Endothelial cell of umbilical vein (primary cell): ENCODE results near the gene ARHGEF11. TPM values are rescaled to one million over a fixed set of nuclear protein-coding genes. Genes with fewer than 3 reads are reported as not detected.

Experiments used
- BruUV-seq: library from RNA; stranded (reverse); fragments of 400-500 nt; replicated peaks from 2 replicates; lab custom pipeline; 2021; lab: Mats Ljungman, UMichigan
- CTCF ChIA-PET: fragments of 300-600, 350-600 bp; sonication (Branson Sonifier 250); formaldehyde crosslinking; loops from one replicate; lab custom pipeline; 2021; ENCODE audit warnings: antibody characterized with exemption, inconsistent platforms; lab: Charles Lee
- POLR2A ChIA-PET: fragments of 300-600, 350-600 bp; sonication (Branson Sonifier 250); formaldehyde crosslinking; loops from one replicate; lab custom pipeline; 2021; ENCODE audit warnings: antibody characterized with exemption, inconsistent platforms; lab: Charles Lee
- DNase-seq: peaks from one replicate; pipeline ENCODE4 v3.0.0-alpha.2; 2011; ENCODE audit warnings: low read depth, low spot score
- FAIRE-seq: peaks from 2 replicates; lab custom pipeline; 2011; peaks lifted over from hg19 to GRCh38; lab: Jason Lieb, UNC
- H2AFZ ChIP-seq: 2 replicates; pipeline ENCODE4 v1.6.0; 2012; ENCODE audit warnings: low read depth, low read length, control low read depth, inconsistent platforms
- H3K27ac ChIP-seq: 2 replicates; pipeline ENCODE4 v1.5.1; 2011; ENCODE audit warnings: low read depth, mild to moderate bottlenecking, control low read depth, low read length, moderate library complexity; ENCODE audit not compliant: insufficient read depth
- H3K27me3 ChIP-seq, 2 experiments: 2 replicates each; pipeline versions ENCODE4 v1.6.0 to v1.6.1; 2011; ENCODE audit warnings: low read length in 2 of 2, mixed read lengths in 1 of 2; ENCODE audit not compliant: control insufficient read depth in 2 of 2, insufficient read depth in 2 of 2
- H3K36me3 ChIP-seq, 2 experiments: 2 replicates in 1 of 2; 3 replicates in 1 of 2; pipeline ENCODE4 v1.5.1; 2011; ENCODE audit warnings: low read length in 2 of 2, mild to moderate bottlenecking in 1 of 2, moderate library complexity in 1 of 2; ENCODE audit not compliant: control insufficient read depth in 2 of 2, insufficient read depth in 2 of 2; ENCODE audit errors: extremely low read depth in 1 of 2
- H3K4me1 ChIP-seq: 3 replicates; pipeline ENCODE4 v1.5.1; 2011; ENCODE audit warnings: mild to moderate bottlenecking, low read length; ENCODE audit not compliant: control insufficient read depth, insufficient read depth; ENCODE audit errors: extremely low read depth
- H3K4me2 ChIP-seq: 2 replicates; pipeline ENCODE4 v1.6.1; 2011; ENCODE audit warnings: low read length, control low read depth, mixed read lengths; ENCODE audit not compliant: insufficient read depth
- H3K4me3 ChIP-seq, 3 experiments: fragments of 200-600 bp in 1 of 3; sonication (generic), shearing (Covaris generic) in 1 of 3; replicated peaks in 1 of 3; 2 replicates each; pipeline ENCODE4 v1.5.1; 2011 to 2016; ENCODE audit warnings: control low read depth in 3 of 3, low read length in 3 of 3, mild to moderate bottlenecking in 2 of 3, inconsistent platforms in 1 of 3, low read depth in 1 of 3, moderate library complexity in 1 of 3; ENCODE audit not compliant: insufficient read depth in 1 of 3
- H3K79me2 ChIP-seq: 2 replicates; pipeline ENCODE4 v1.6.0; 2012; ENCODE audit warnings: low read length, inconsistent platforms; ENCODE audit not compliant: control insufficient read depth, insufficient read depth
- H3K9ac ChIP-seq: replicated peaks from 2 replicates; pipeline ENCODE3; 2011; ENCODE audit warnings: low read length, control low read depth; ENCODE audit not compliant: insufficient read depth; ENCODE audit errors: extremely low read depth
- H3K9me1 ChIP-seq: replicated peaks from 3 replicates; pipeline ENCODE4 v1.6.0; 2011; ENCODE audit warnings: mild to moderate bottlenecking, low read length; ENCODE audit not compliant: control insufficient read depth, insufficient read depth; ENCODE audit errors: extremely low read depth
- H3K9me3 ChIP-seq: replicated peaks from 2 replicates; pipeline ENCODE4 v1.5.1; 2012; ENCODE audit warnings: low read length, inconsistent platforms; ENCODE audit not compliant: control insufficient read depth, insufficient read depth
- H4K20me1 ChIP-seq: replicated peaks from 2 replicates; pipeline ENCODE3; 2011; ENCODE audit warnings: mild to moderate bottlenecking, low read length; ENCODE audit not compliant: control insufficient read depth, insufficient read depth; ENCODE audit errors: extremely low read depth
- CTCF ChIP-seq, 2 donors: IDR thresholded peaks; 1 replicate in 1 of 2; 2 replicates in 1 of 2; pipeline ENCODE4 v1.5.1; 2011; ENCODE audit warnings: low read length in 2 of 2, mild to moderate bottlenecking in 2 of 2, moderate library complexity in 2 of 2, control low read depth in 1 of 2, inconsistent platforms in 1 of 2, low read depth in 1 of 2; ENCODE audit not compliant: insufficient read depth in 1 of 2; ENCODE audit errors: extremely low read depth in 1 of 2
- EZH2 ChIP-seq: IDR thresholded peaks from 2 replicates; pipeline ENCODE4 v1.6.1; 2012; ENCODE audit warnings: borderline replicate concordance, low read depth, mild to moderate bottlenecking, moderate library complexity, low read length, inconsistent platforms; ENCODE audit not compliant: severe bottlenecking
- FOS ChIP-seq: IDR thresholded peaks from 2 replicates; pipeline ENCODE4 v1.6.1; 2011; ENCODE audit warnings: mild to moderate bottlenecking, low read length, moderate library complexity, borderline replicate concordance; ENCODE audit not compliant: insufficient read depth
- GATA2 ChIP-seq: IDR thresholded peaks from 2 replicates; pipeline ENCODE4 v1.7.0; 2011; ENCODE audit warnings: low read depth, mild to moderate bottlenecking, moderate library complexity, mixed read lengths, low read length; ENCODE audit not compliant: insufficient read length, insufficient read depth
- JUN ChIP-seq: IDR thresholded peaks from 2 replicates; pipeline ENCODE4 v1.6.1; 2011; ENCODE audit warnings: borderline replicate concordance, low read depth; ENCODE audit not compliant: insufficient read length, insufficient read depth
- MAX ChIP-seq: IDR thresholded peaks from 2 replicates; pipeline ENCODE4 v1.6.1; 2011; ENCODE audit not compliant: insufficient read depth, insufficient read length
- MYC ChIP-seq: IDR thresholded peaks from one replicate; pipeline ENCODE4 v1.6.1; 2011; ENCODE audit warnings: mild to moderate bottlenecking, low read depth, low read length
- POLR2A ChIP-seq: IDR thresholded peaks from 2 replicates; pipeline ENCODE4 v1.6.1; 2012; ENCODE audit warnings: low read depth, mild to moderate bottlenecking, control low read depth, low read length
- POLR2AphosphoS5 ChIP-seq: IDR thresholded peaks from 2 replicates; pipeline ENCODE4 v1.6.1; 2012; ENCODE audit warnings: low read depth, mild to moderate bottlenecking, control low read depth, low read length, moderate library complexity; ENCODE audit not compliant: insufficient read depth
- dilution Hi-C: fragments of 300-500 bp; cut with MboI; formaldehyde crosslinking; loops from one replicate; pipeline ENCODE4 v1.15.0; 2019; ENCODE audit warnings: low sequenced_read_pairs; ENCODE audit not compliant: extremely low pct_ligation_motif_present
- intact Hi-C: fragments of 100-400 bp; cut with micrococcal nuclease; formaldehyde crosslinking; loops from one replicate; pipeline ENCODE4 v1.10.0; 2022
- polyA plus RNA-seq, 4 experiments: library from polyadenylated mRNA; depleted of rRNA in 3 of 4; stranded (reverse) in 3 of 4; unstranded in 1 of 4; fragments of >200 nt; gene quantifications; 2 replicates each; pipeline versions ENCODE4 v1.2.1 to v1.2.3, GENCODE V29; 2011 to 2012; ENCODE audit warnings: missing spikeins in 1 of 4
- total RNA-seq: library from RNA; stranded (reverse); gene quantifications from 2 replicates; pipeline ENCODE4 v1.2.3, GENCODE V29; 2021

The ARHGEF11 gene
- total and polyA plus RNA-seq, 2 donors (not counting 3 experiments of a cell fraction or from before 2014, with no cell fraction given): 18.2 to 28.0 TPM

- Histone ChIP-seq H3K4me3 (no peak overlapping the region), H2AFZ (no peak overlapping the region), H4K20me1 (no peaks in the 10 kb centered on the region), H3K79me2 (no peaks in the 10 kb centered on the region), H3K36me3 (peaks cover 5 to 34% of the 10 kb centered on the region in 2 experiments), H3K4me1 (no peaks in the 10 kb centered on the region), H3K27me3 (no peaks in the 10 kb centered on the region), H3K9me3 (no peaks in the 10 kb centered on the region), H3K27ac (no peak overlapping the region), H3K4me2 (no peak overlapping the region), H3K9ac (no peak overlapping the region), H3K9me1 (no peaks in the 10 kb centered on the region)
- FAIRE-seq: no peak
- ChIA-PET POLR2A (no interaction called here), CTCF (interaction anchor here (0.9 to 2.7 kb wide), 6 partner anchors 9 to 248 kb away, joined by 3 to 11 read pairs (median 4); partner anchors contain the start of gene NTRK1)
- no peak for DNase-seq
- intact Hi-C loops (no loop called here), dilution Hi-C loops (no loop called here)
- TF ChIP-seq FOS: no peak
- no peak for TF ChIP-seq EZH2
- TF ChIP-seq POLR2A: no peak
- TF ChIP-seq MYC: no peak
- no peak for TF ChIP-seq JUN
- no peak for TF ChIP-seq MAX
- TF ChIP-seq GATA2: no peak
- no peak for TF ChIP-seq POLR2AphosphoS5
- TF ChIP-seq CTCF (IDR thresholded peaks at IDR 0.05; ENCODE audit: extremely low read depth in 1 of 2, insufficient read depth in 1 of 2, low read depth in 1 of 2, low read length in 2 of 2): no peak
- BruUV-seq: no TSS peak
Measured at GRCh38 chr1:156937883-156938282, 107.7 kb downstream of the ARHGEF11 start.
